Measurements from ENCODE around the gene CCDC91.
"Not testable (repeated sequence)": the region's sequence is repeated elsewhere in the genome, so short reads cannot be mapped to it uniquely, and the experiment has no call there.

Gene CCDC91

GRCh38 chr12:28378736-28379135 lies 188.5 kb downstream of the CCDC91 start:
- DNase-seq: no peak

- DNase-seq: not testable (repeated sequence)
Measured at GRCh38 chr12:28379779-28380178, 189.5 kb downstream of the CCDC91 start.

GRCh38 chr12:28383368-28383767 lies 193.1 kb downstream of the CCDC91 start:
- no peak for DNase-seq

GRCh38 chr12:28388879-28389278 lies 198.6 kb downstream of the CCDC91 start:
- no peak for DNase-seq

GRCh38 chr12:28390206-28390605 lies 199.9 kb downstream of the CCDC91 start:
- DNase-seq: no peak

- no peak for DNase-seq
Measured at GRCh38 chr12:28390761-28391385, 200.6 kb downstream of the CCDC91 start.

GRCh38 chr12:28409892-28410291 lies 219.6 kb downstream of the CCDC91 start:
- no peak for DNase-seq

GRCh38 chr12:28413460-28414109 lies 223.3 kb downstream of the CCDC91 start:
- no peak for DNase-seq

- no peak for DNase-seq
Measured at GRCh38 chr12:28415755-28416154, 225.5 kb downstream of the CCDC91 start.

GRCh38 chr12:28421374-28421773 lies 231.1 kb downstream of the CCDC91 start:
- DNase-seq: no peak

GRCh38 chr12:28424965-28425364 lies 234.7 kb downstream of the CCDC91 start:
- DNase-seq: no peak

GRCh38 chr12:28425526-28425925 lies 235.3 kb downstream of the CCDC91 start:
- no peak for DNase-seq

- DNase-seq: no peak
Measured at GRCh38 chr12:28427046-28427445, 236.8 kb downstream of the CCDC91 start.

GRCh38 chr12:28440081-28440608 lies 249.9 kb downstream of the CCDC91 start:
- DNase-seq: no peak

- DNase-seq: no peak
Measured at GRCh38 chr12:28442101-28442500, 251.8 kb downstream of the CCDC91 start.

GRCh38 chr12:28443337-28443736 lies 253.1 kb downstream of the CCDC91 start:
- DNase-seq: peak; percentile 88

GRCh38 chr12:28446031-28446430 lies 255.8 kb downstream of the CCDC91 start:
- no peak for DNase-seq

GRCh38 chr12:28453686-28454085 lies 263.4 kb downstream of the CCDC91 start:
- DNase-seq: no peak

- no peak for DNase-seq
Measured at GRCh38 chr12:28456934-28457710, 266.9 kb downstream of the CCDC91 start.

- DNase-seq: no peak
Measured at GRCh38 chr12:28457785-28458184, 267.5 kb downstream of the CCDC91 start.

GRCh38 chr12:28459481-28459880 lies 269.2 kb downstream of the CCDC91 start:
- DNase-seq: no peak

GRCh38 chr12:28460420-28461130 lies 270.3 kb downstream of the CCDC91 start:
- DNase-seq: no peak

GRCh38 chr12:28463396-28463795 lies 273.1 kb downstream of the CCDC91 start:
- no peak for DNase-seq
